Activated naive CD8-positive, alpha-beta T cell treated with anti-CD3 and anti-CD28 coated beads, Interleukin-2, amount 10 ng/mL, durations not matched to agents 7 days and 5 days (primary cell): ENCODE measurements around the gene EFCAB8. TPM values are rescaled to one million over a fixed set of nuclear protein-coding genes. Genes with fewer than 3 reads are reported as not detected.

ENCODE experiments used
- ATAC-seq: fragments of 150-1000 bp; cut with Tn5 transposase; one replicate; pipeline ENCODE4 v1.10.0; 2021; ENCODE audit warnings: low read depth, moderate library complexity
- POLR2A ChIA-PET: fragments of 350-600 bp; sonication (Branson Sonifier 250); formaldehyde crosslinking; loops from one replicate; lab custom pipeline; 2021; ENCODE audit warnings: antibody characterized with exemption; lab: Charles Lee
- DNase-seq: peaks from one replicate; pipeline ENCODE4 v3.0.0; 2021
- H3K27ac Mint-ChIP-seq: one replicate; pipeline ENCODE4 v1.8.0; 2022; ENCODE audit warnings: mild to moderate bottlenecking, mixed read lengths
- H3K27me3 Mint-ChIP-seq: one replicate; pipeline ENCODE4 v1.8.0; 2022; ENCODE audit warnings: mild to moderate bottlenecking, moderate library complexity, mixed read lengths
- H3K36me3 Mint-ChIP-seq: one replicate; pipeline ENCODE4 v1.8.0; 2021; ENCODE audit warnings: mild to moderate bottlenecking, mixed read lengths
- H3K4me1 Mint-ChIP-seq: one replicate; pipeline ENCODE4 v1.8.0; 2021; ENCODE audit warnings: mixed read lengths
- H3K4me3 Mint-ChIP-seq: one replicate; pipeline ENCODE4 v1.8.0; 2022; ENCODE audit warnings: mild to moderate bottlenecking, moderate library complexity, mixed read lengths
- H3K9me3 Mint-ChIP-seq: one replicate; pipeline ENCODE4 v1.8.0; 2021; ENCODE audit warnings: mixed read lengths
- total RNA-seq, 2 experiments: library from RNA; stranded (reverse); gene quantifications; one replicate each; pipeline ENCODE4 v1.2.3, GENCODE V29; 2021

EFCAB8 gene
- total RNA-seq, 2 experiments from 2014 or later = 0.47 to 0.77 TPM

DNA sequence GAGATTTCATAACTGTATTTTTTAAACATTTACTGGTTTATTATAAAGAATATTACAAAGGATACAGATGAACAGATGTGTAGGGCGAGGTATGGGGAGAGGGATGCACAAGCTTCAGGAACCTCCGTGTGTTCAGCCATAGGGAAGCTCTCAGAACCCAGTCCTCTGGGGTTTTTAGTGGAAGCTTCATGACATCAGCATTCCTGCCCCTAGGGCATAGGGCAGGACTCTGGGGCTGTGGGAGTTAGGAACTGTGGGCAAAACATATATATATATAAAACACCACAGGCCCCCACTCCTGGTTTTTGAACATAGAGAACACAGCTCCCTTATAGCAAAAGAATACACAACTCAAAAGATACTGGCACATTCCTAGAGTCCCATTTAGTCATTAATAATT, 21.9 kb downstream of the EFCAB8 start:
- Mint-ChIP-seq H3K27ac (no peak overlapping the region), H3K4me3 (no peak overlapping the region), H3K27me3 (no peaks in the 10 kb centered on the region), H3K4me1 (no peaks in the 10 kb centered on the region), H3K36me3 (no peaks in the 10 kb centered on the region), H3K9me3 (no peaks in the 10 kb centered on the region)
- DNase-seq (no peak), ATAC-seq (no peak)
- POLR2A ChIA-PET = no interaction called here

DNA sequence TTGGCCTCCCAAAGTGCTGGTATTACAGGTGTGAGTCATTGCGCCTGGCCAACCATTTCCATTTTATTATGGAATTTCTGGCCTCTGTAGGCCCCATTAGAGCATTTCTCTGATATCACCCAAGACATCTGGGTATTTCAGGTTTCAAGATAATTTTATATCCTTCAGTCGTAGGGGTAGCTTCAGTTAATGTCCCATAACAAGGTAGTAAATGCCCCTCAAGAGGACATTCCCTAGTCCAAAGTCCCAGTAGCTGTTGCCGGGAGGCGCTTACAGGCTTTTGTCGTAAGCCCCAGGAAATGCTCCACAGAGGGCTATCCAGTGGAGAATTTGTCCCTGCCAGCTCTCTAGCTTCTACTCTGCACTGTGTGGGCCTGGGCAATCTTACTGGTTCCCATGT, 24.4 kb downstream of the EFCAB8 start:
- H3K27ac Mint-ChIP-seq = no peak overlapping the region
- POLR2A ChIA-PET = interaction anchor here (0.6 kb wide), 1 partner anchor 710 kb away, joined by 5 read pairs; no protein-coding TSS in a partner anchor
- no peak overlapping the region for H3K4me3 Mint-ChIP-seq
- no peaks in the 10 kb centered on the region for H3K27me3 Mint-ChIP-seq
- no peaks in the 10 kb centered on the region for H3K36me3 Mint-ChIP-seq
- no peak for ATAC-seq
- H3K9me3 Mint-ChIP-seq = no peaks in the 10 kb centered on the region
- H3K4me1 Mint-ChIP-seq = no peaks in the 10 kb centered on the region
- no peak for DNase-seq

DNA sequence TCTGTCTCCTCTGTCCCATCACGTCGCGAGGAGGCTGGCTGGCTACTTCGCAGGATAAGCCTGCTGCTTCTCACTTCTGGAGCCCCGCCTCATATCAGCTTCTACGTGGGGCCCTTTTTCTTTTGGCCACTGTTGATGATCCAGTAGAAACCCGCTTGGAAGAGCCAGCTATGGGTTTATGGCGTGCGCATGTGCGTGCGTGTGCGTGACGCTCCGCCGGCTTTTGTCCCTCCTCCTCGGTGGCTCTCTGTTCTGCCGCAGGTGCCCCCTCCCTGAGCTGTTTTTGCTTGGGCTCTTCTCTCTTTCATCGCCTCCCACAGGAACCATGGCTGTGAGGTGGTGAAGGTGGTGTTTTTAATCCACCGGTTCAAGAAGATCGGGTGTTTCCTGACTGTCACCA, 26.5 kb downstream of the EFCAB8 start:
- Mint-ChIP-seq H3K4me1 (no peaks in the 10 kb centered on the region), H3K36me3 (no peaks in the 10 kb centered on the region), H3K4me3 (no peak overlapping the region), H3K27ac (no peak overlapping the region), H3K9me3 (no peaks in the 10 kb centered on the region), H3K27me3 (no peaks in the 10 kb centered on the region)
- DNase-seq (no peak), ATAC-seq (no peak)
- POLR2A ChIA-PET = no interaction called here

DNA sequence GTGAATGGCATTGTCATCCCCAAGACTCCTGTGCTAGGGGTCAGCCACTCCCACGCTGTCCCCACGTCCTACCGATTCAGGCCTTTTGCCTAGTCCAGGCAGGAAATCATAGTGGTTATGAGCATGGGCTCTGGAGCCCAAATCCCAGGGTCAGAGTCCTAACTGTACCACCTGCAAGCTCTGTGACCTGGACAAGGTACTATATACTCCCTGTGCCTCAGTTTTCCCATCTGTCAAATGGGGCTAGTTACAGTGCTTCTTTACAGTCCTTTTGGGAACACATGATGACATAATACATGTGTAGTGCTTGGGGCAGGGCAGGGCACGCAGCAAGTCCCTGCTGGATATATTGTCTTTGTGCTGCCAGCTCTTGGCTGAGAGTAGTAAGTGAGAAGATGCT, 27.2 kb downstream of the EFCAB8 start:
- no peak for ATAC-seq
- H3K27me3 Mint-ChIP-seq = no peaks in the 10 kb centered on the region
- H3K9me3 Mint-ChIP-seq = no peaks in the 10 kb centered on the region
- DNase-seq = no peak
- no peak overlapping the region for H3K27ac Mint-ChIP-seq
- H3K4me1 Mint-ChIP-seq = no peaks in the 10 kb centered on the region
- no peaks in the 10 kb centered on the region for H3K36me3 Mint-ChIP-seq
- POLR2A ChIA-PET = no interaction called here
- no peak overlapping the region for H3K4me3 Mint-ChIP-seq

DNA sequence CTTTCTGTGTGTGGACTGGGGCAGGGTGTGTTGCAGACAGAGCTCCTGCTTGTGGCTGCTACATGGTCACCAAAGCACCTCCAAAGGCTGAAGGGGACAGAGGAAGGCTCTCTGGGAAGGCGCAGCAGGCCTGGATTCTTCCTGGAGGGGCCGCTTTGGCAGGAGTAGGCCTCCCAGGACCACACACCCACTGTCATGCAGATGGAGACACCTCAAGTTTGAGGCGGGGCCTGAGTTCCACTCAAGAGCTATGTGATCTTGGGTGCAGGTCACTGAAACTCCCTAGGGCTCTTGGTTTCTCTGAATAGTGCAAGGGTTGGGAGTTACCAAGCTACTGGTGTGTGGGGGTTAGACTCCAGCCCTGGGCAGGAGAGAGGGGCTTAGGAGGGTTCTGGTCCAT, 27.9 kb downstream of the EFCAB8 start:
- POLR2A ChIA-PET = no interaction called here
- H3K27ac Mint-ChIP-seq = no peak overlapping the region
- H3K36me3 Mint-ChIP-seq = no peaks in the 10 kb centered on the region
- no peaks in the 10 kb centered on the region for H3K27me3 Mint-ChIP-seq
- H3K9me3 Mint-ChIP-seq = no peaks in the 10 kb centered on the region
- no peaks in the 10 kb centered on the region for H3K4me1 Mint-ChIP-seq
- no peak overlapping the region for H3K4me3 Mint-ChIP-seq
- ATAC-seq (no peak), DNase-seq (no peak)

DNA sequence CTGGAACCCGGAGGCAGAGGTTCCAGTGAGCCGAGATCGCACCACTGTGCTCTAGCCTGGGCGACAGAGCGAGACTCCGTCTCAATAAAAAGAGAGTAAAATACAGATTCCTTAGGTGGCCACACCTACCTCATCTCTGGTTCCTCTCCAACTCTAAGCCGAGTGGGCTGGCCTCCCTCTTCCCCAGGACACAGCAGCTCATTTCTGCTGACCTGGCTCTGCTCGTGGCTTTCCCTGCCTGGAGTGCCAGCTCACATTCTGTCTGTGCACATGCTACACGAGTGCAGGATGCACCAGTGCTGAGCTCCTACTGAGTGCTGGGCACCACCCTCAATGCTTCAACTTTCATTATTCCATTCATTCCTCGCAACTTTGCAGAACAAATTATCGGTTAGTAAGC, 28.8 kb downstream of the EFCAB8 start:
- POLR2A ChIA-PET = no interaction called here
- H3K36me3 Mint-ChIP-seq = no peaks in the 10 kb centered on the region
- DNase-seq = no peak
- H3K27ac Mint-ChIP-seq = no peak overlapping the region
- no peaks in the 10 kb centered on the region for H3K4me1 Mint-ChIP-seq
- H3K27me3 Mint-ChIP-seq = no peaks in the 10 kb centered on the region
- H3K9me3 Mint-ChIP-seq = no peaks in the 10 kb centered on the region
- no peak overlapping the region for H3K4me3 Mint-ChIP-seq
- ATAC-seq = no peak

DNA sequence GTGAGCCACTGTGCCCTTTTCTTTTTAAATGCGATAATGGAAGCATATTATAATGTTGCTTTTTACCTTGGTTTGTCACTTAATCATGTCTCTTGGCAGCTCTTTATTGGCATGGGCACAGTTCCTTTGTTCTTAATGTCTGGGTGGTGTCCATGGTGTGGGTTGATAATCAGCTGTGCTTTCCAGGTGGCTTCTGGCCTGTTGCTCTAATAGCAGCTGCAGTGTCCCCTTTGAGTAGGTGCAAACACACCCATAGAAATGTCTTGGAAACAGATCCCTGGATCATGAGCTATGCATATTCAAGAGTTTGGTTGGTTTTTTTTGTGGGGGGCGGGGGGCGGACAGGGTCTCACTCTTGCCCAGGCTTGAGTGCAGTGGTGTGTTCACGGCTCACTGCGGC, 29.9 kb downstream of the EFCAB8 start:
- DNase-seq (no peak), ATAC-seq (no peak)
- H3K27ac Mint-ChIP-seq = no peak overlapping the region
- H3K4me1 Mint-ChIP-seq = no peaks in the 10 kb centered on the region
- POLR2A ChIA-PET = no interaction called here
- no peaks in the 10 kb centered on the region for H3K27me3 Mint-ChIP-seq
- no peak overlapping the region for H3K4me3 Mint-ChIP-seq
- H3K9me3 Mint-ChIP-seq = no peaks in the 10 kb centered on the region
- H3K36me3 Mint-ChIP-seq = no peaks in the 10 kb centered on the region

DNA sequence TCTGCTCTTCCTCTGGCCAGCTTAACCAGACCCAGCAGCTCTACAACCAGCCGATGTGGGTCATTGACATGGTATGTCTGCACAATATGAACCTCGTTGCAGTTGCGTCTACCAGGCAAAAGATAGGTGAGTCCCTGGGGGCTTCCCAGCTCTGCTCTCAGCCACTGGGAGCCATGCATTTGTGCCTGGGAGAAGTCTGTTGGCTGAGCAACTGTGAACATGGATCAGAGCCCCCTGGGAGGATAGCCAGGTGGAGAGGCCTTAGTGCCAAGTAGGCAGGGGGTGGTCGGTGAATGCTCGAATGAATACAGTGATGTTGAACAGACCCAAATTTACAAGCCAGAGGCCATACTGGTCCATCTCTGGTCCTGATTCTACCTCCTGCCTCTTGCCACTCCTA, 30.6 kb downstream of the EFCAB8 start:
- POLR2A ChIA-PET = no interaction called here

DNA sequence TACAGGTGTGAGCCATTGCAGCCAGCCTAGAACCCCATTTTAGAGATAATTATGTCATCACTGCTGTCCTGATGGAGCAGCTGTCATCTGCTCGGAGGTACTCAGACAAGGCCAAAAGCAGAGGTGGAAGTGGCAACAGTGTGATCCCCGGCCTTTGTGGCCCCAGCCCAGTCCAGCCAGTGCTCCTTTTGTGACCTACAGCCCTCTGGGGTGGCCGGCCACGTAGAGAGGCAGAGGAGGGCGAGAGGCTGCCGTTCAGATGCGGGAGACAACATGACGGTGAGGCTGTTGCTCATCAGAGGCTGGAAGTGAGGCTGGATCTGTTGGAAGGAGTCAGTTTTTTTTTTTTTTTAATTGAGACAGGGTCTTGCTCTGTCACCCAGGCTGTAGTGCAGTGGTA, 32.8 kb downstream of the EFCAB8 start:
- Mint-ChIP-seq H3K4me3 (no peak overlapping the region), H3K4me1 (no peaks in the 10 kb centered on the region), H3K36me3 (no peaks in the 10 kb centered on the region), H3K9me3 (no peaks in the 10 kb centered on the region), H3K27ac (no peak overlapping the region), H3K27me3 (no peaks in the 10 kb centered on the region)
- POLR2A ChIA-PET = interaction anchor here (0.5 kb wide), 1 partner anchor 59 kb away, joined by 5 read pairs; no protein-coding TSS in a partner anchor
- ATAC-seq (no peak), DNase-seq (no peak)

More for the DNA sequence above, 30.6 kb downstream of the EFCAB8 start:
- Mint-ChIP-seq H3K27me3 (no peaks in the 10 kb centered on the region), H3K36me3 (no peaks in the 10 kb centered on the region), H3K9me3 (no peaks in the 10 kb centered on the region), H3K4me1 (no peaks in the 10 kb centered on the region), H3K27ac (no peak overlapping the region), H3K4me3 (no peak overlapping the region)
- ATAC-seq = no peak
- no peak for DNase-seq

DNA sequence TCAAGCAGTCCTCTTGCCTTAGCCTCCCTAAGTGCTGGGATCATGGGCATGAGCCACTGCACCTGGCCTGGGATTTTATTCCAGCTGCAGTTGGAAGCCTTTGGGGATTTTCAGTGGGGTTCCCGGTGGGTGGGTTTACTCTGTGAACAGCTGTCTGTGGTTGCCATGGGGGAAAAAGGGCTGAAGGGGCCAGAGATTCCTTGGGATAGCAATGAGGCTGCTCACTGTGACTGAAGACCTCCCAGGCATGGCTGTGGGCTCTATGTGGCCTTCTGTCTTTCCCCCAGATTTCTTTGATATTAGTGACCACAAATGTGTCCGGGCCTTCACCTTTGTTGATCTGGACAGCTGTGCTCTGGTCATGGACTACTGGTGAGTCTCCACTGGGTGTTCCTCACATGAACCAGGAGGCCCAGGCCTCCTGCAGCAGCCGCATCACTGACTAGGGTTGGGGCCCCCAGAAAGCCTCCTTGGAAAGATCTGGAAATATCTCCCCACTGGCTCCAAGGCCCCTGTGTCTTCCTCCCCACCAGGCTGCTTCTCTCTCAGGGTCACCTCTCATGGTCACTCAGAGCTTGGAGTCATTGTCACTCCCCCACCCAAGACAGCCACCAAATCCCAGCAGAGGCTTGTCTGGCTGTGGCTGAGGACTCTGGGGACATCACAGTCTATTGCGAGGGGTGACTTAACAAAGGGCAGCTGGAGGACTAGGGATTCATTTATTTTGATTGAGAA, 33.4 kb downstream of the EFCAB8 start:
- H3K9me3 Mint-ChIP-seq = no peaks in the 10 kb centered on the region
- no peaks in the 10 kb centered on the region for H3K4me1 Mint-ChIP-seq
- POLR2A ChIA-PET = interaction anchor here (0.5 kb wide), 1 partner anchor 60 kb away, joined by 5 read pairs; no protein-coding TSS in a partner anchor
- H3K27ac Mint-ChIP-seq = no peak overlapping the region
- H3K27me3 Mint-ChIP-seq = no peaks in the 10 kb centered on the region
- ATAC-seq = no peak
- DNase-seq = no peak
- H3K36me3 Mint-ChIP-seq = no peaks in the 10 kb centered on the region
- H3K4me3 Mint-ChIP-seq = no peak overlapping the region

DNA sequence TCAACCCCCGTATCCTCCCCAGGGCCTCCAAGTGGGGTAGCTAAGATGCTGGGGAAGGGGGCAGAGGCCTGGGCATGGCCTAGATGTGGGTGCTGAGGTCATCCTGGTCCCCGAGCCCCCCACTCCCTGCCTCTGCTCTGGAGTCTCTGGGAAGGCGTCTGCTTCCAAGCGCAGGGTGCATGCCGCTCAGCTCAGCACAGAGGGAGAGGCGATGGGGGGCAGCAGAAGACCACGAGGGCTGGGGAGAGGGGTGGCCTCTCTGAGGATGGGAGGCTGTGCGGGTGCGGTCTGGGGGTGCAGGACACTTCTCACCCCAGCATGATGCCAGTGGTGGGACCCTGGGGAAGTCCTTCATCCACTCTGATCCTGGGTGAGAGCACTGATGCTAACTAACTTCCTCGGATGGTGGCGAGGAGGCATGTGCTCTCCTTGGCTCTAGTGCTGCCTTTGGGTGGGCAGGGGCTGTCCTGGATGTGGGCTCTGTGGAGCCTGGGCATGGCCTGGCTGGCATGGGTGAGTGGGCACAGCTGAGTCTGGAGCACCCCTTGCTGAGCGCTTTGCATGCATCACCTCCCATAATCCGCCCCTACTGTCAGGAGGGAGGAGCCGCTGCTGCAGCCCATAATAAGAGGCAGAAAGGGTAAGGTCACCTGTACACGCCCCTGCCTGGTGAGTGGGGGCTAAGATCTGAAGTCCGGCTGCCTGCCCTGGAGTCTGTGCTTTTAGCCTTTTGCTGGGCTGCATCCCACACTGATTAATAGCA, 34.7 kb downstream of the EFCAB8 start:
- no peak overlapping the region for H3K4me3 Mint-ChIP-seq
- POLR2A ChIA-PET = no interaction called here
- H3K4me1 Mint-ChIP-seq = no peaks in the 10 kb centered on the region
- DNase-seq (no peak), ATAC-seq (no peak)
- no peaks in the 10 kb centered on the region for H3K9me3 Mint-ChIP-seq
- no peaks in the 10 kb centered on the region for H3K36me3 Mint-ChIP-seq
- H3K27ac Mint-ChIP-seq = no peak overlapping the region
- no peaks in the 10 kb centered on the region for H3K27me3 Mint-ChIP-seq

DNA sequence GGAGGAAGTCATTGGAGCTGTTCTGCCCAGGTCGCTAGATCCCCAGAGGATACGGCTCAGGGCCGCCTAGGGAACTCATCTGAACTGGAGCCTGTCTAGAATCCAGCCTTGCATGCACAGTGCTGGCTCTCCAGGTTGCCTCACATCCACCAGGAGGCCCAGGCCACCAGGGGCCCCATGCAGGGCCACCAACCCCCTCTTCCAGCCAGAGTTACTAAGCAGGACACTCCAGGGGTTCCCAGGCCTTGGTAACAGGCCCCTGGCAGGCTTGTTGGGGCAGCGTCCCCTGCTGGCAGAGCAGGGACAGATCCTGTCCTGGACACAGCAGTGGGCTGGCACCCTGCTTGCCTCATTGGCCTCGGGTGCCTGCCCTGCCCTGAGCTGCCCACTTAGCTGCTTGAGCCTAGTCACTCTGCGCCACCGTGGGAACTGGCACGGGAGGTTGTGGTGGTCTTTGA, 35.3 kb downstream of the EFCAB8 start:
- Mint-ChIP-seq H3K9me3 (no peaks in the 10 kb centered on the region), H3K4me1 (peaks cover 5% of the 10 kb centered on the region), H3K27me3 (no peaks in the 10 kb centered on the region), H3K36me3 (no peaks in the 10 kb centered on the region), H3K4me3 (no peak overlapping the region), H3K27ac (no peak overlapping the region)
- ATAC-seq = no peak
- POLR2A ChIA-PET = no interaction called here
- no peak for DNase-seq

DNA sequence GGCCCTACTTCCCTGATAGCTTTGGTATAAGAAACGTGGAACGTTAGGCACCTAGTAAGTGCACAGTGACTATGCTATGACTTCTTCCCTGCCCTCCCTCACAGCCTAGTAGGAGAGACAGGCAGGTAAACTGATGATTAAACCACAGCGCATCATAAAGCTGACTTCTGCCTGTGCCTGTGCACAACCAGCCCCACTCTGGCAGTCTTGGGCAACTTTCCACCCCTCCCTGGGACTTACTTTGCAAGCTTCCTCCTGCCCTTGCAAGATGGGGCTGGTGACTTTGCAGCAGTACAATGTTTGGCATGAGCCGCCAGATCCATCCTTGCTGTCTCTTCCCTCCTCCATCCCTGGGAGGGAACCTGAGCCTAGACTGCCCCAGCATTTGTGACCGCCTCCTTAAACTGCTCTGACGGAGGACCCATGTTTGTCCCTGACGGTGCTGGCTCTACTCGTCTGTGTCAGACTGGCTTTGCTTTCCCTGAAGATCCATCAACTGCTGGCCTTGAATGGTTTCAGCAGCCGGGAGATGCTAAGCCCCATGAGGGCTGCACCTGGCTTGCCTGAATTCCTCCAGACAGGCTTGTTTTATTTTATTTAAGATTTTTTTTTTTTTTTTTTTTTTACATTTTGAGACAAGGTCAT, 36.1 kb downstream of the EFCAB8 start:
- POLR2A ChIA-PET = no interaction called here
- DNase-seq = no peak
- H3K27me3 Mint-ChIP-seq = no peaks in the 10 kb centered on the region
- H3K9me3 Mint-ChIP-seq = no peaks in the 10 kb centered on the region
- no peak overlapping the region for H3K4me3 Mint-ChIP-seq
- H3K4me1 Mint-ChIP-seq = peaks cover 5% of the 10 kb centered on the region
- no peaks in the 10 kb centered on the region for H3K36me3 Mint-ChIP-seq
- ATAC-seq = no peak
- H3K27ac Mint-ChIP-seq = no peak overlapping the region
